ENCODE data around the gene MMRN1. TPM values are rescaled to one million over a fixed set of nuclear protein-coding genes. Genes with fewer than 3 reads are reported as not detected.

MMRN1 gene
- total RNA-seq, 2 donors from 2014 or later = 7.3 to 17.8 TPM

DNA sequence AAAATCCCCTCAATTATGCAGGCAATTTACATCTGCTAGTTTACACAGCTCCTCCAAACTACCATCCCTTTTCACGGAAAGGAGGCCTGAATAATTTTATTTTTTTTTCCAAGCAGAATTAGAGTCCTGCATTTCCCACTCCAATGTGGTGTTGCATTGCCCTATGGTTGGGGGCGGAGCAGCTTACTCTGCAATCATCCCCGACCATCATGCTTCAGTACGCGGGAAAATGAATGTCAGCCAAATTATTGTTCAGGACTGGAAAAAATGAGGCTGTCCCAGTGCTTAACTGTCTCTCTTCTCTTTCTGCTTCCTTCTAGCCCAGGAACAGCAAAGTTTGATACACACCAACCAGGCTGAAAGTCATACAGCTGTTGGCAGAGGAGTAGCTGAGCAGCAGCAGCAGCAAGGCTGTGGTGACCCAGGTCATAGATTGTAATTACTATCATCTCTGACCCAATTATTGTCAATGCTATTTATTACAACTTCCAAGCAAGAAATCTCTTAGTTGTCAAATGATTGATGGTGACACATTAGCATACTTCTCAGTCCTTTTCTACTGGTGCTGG is 28.3 kb downstream of the MMRN1 start:
- no peaks in the 10 kb centered on the region for H3K4me1 ChIP-seq (ENCODE audit: control insufficient read depth in 1 of 2, low read depth in 2 of 2)
- H3K27me3 ChIP-seq (replicated peaks; ENCODE audit: insufficient read depth) = no peaks in the 10 kb centered on the region
- DNase-seq (ENCODE audit: low spot score) = no peak
- no peak overlapping the region for H3K4me3 ChIP-seq
- no peaks in the 10 kb centered on the region for H3K36me3 ChIP-seq
- no peaks in the 10 kb centered on the region for H3K9me3 ChIP-seq
- H3K27ac ChIP-seq = no peak overlapping the region
- no peak for ATAC-seq (ENCODE audit: insufficient number of reproducible peaks, low FRiP score, low read depth)
- TF ChIP-seq, protein P1, sequence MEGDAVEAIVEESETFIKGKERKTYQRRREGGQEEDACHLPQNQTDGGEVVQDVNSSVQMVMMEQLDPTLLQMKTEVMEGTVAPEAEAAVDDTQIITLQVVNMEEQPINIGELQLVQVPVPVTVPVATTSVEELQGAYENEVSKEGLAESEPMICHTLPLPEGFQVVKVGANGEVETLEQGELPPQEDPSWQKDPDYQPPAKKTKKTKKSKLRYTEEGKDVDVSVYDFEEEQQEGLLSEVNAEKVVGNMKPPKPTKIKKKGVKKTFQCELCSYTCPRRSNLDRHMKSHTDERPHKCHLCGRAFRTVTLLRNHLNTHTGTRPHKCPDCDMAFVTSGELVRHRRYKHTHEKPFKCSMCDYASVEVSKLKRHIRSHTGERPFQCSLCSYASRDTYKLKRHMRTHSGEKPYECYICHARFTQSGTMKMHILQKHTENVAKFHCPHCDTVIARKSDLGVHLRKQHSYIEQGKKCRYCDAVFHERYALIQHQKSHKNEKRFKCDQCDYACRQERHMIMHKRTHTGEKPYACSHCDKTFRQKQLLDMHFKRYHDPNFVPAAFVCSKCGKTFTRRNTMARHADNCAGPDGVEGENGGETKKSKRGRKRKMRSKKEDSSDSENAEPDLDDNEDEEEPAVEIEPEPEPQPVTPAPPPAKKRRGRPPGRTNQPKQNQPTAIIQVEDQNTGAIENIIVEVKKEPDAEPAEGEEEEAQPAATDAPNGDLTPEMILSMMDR (IDR thresholded peaks at IDR 0.05) = no peak

DNA sequence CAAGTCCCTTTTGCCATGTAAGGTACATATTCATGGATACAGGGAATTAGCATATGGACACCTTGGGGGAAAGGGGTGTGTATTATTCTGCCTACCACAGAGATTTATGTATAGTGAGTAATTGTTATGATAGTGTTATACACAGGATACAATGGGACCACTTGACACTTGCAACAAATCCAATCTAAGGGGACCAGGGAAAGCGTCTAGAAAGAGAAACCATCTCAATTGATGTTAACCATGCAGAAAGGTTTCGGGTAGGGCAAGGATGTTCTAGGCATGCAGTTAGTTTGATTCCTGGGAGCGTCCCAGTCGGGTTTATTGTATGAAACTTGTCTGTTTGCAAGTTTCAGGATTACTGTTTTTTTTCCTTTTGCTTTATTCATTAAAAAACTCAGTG is 34.2 kb downstream of the MMRN1 start:
- Histone ChIP-seq H3K9me3 (no peaks in the 10 kb centered on the region), H3K4me3 (no peak overlapping the region), H3K4me1 (ENCODE audit: control insufficient read depth in 1 of 2, low read depth in 2 of 2) (no peaks in the 10 kb centered on the region), H3K27ac (no peak overlapping the region), H3K36me3 (no peaks in the 10 kb centered on the region), H3K27me3 (replicated peaks; ENCODE audit: insufficient read depth) (no peaks in the 10 kb centered on the region)
- no peak for ATAC-seq (ENCODE audit: insufficient number of reproducible peaks, low FRiP score, low read depth)
- no peak for DNase-seq (ENCODE audit: low spot score)
- TF ChIP-seq, protein P1 (IDR thresholded peaks at IDR 0.05) = no peak

DNA sequence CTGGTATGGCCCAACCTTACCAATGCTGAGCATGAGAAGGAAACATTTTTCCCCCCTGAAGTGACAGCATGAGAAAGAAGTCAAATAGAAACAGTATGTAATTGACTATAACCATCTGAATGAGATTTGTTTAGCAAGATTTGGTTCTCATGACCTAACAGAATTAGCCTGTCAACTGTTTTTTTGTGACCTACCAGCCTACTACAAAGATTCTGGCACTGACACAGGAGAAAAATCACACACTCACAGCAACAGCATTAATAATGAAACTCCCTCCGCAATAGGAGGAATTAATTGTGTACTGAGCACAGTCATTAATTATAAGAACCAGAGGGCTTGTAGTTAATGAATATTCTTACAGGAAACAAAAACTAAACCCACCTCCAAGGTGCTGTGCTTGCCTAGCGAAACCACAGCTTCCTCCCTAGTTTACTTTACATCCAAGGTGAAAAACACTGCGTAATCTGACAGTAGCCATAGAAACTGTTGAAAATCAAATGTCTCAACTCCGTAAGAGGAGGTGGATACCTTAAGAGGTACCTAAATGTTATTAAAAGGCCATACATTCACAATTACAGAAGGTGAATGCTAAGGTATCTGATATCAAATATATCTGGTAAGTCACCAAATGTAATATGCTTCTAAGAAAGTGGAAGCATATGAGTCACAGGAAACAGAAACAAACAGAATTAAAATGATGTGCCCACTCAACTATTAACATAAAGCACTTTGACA is 34.9 kb downstream of the MMRN1 start:
- Histone ChIP-seq H3K27me3 (replicated peaks; ENCODE audit: insufficient read depth) (no peaks in the 10 kb centered on the region), H3K27ac (no peak overlapping the region), H3K9me3 (no peaks in the 10 kb centered on the region), H3K4me1 (ENCODE audit: control insufficient read depth in 1 of 2, low read depth in 2 of 2) (no peaks in the 10 kb centered on the region), H3K4me3 (no peak overlapping the region), H3K36me3 (no peaks in the 10 kb centered on the region)
- no peak for ATAC-seq (ENCODE audit: insufficient number of reproducible peaks, low FRiP score, low read depth)
- TF ChIP-seq, protein P1 (IDR thresholded peaks at IDR 0.05) = no peak
- no peak for DNase-seq (ENCODE audit: low spot score)

DNA sequence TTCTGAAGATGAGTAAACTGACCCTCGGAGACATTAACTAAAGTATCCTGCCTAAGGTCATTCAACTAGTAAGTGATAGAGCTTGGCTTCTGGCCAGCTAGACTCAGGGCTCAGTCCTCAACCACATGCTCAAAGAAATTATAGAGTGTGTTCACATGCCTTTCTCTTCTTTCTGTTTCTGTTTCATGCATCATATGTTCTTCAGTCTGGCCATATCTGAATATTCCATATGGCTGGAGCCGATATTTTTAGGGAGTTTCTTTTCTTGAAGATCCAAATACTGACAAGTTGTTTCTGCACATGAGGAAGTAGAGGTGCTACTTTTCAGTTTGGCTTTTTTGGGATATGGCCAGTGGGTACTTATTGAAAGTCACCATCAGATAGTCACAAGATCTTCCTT is 44.9 kb downstream of the MMRN1 start:
- no peaks in the 10 kb centered on the region for H3K27me3 ChIP-seq (replicated peaks; ENCODE audit: insufficient read depth)
- TF ChIP-seq, protein P1 (IDR thresholded peaks at IDR 0.05) = no peak
- no peak overlapping the region for H3K27ac ChIP-seq
- no peaks in the 10 kb centered on the region for H3K4me1 ChIP-seq (ENCODE audit: control insufficient read depth in 1 of 2, low read depth in 2 of 2)
- ATAC-seq (ENCODE audit: insufficient number of reproducible peaks, low FRiP score, low read depth) = no peak
- no peaks in the 10 kb centered on the region for H3K9me3 ChIP-seq
- no peak overlapping the region for H3K4me3 ChIP-seq
- no peaks in the 10 kb centered on the region for H3K36me3 ChIP-seq
- no peak for DNase-seq (ENCODE audit: low spot score)

DNA sequence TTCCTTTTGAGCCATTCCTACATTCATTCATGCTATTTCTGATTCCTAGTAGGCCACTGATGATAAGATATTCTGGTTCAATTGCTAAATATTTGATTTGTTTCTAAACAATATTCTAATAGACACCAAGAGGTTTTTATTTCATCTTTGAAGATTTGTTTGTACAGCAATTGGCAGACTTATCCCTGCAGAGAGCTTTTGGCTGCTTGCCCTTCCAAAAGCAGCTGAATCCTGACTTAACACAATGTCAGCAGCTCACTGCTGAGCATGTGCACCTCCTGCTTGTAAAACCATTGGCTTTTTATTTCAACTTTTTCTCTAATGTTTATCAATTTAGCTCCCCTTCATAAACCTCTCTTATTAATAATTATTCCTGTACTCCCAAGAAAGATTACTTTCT is 45.3 kb downstream of the MMRN1 start:
- H3K36me3 ChIP-seq = no peaks in the 10 kb centered on the region
- H3K4me1 ChIP-seq (ENCODE audit: control insufficient read depth in 1 of 2, low read depth in 2 of 2) = no peaks in the 10 kb centered on the region
- no peaks in the 10 kb centered on the region for H3K9me3 ChIP-seq

More for the DNA sequence above, 45.3 kb downstream of the MMRN1 start:
- no peak overlapping the region for H3K27ac ChIP-seq
- ATAC-seq (ENCODE audit: insufficient number of reproducible peaks, low FRiP score, low read depth) (no peak), DNase-seq (ENCODE audit: low spot score) (no peak)
- no peaks in the 10 kb centered on the region for H3K27me3 ChIP-seq (replicated peaks; ENCODE audit: insufficient read depth)
- TF ChIP-seq, protein P1 (IDR thresholded peaks at IDR 0.05) = no peak
- H3K4me3 ChIP-seq = no peak overlapping the region

Data from thoracic aorta (tissue), 2 donors.